Measurements from ENCODE around the gene ACOT11. TPM values are rescaled to one million over a fixed set of nuclear protein-coding genes. Genes with fewer than 3 reads are reported as not detected.
A peak's percentile ranks its signal among the peaks of the same experiment; 100 is the strongest.

The ACOT11 gene
- total and polyA plus RNA-seq, 9 of the 15 experiments (the other 6 are each of a cell fraction or from before 2014, with no cell fraction given) = 0.04 to 1.2 (median 0.64) TPM; not detected in 2

GRCh38 chr1:54645806-54646676 is 98.0 kb downstream of the ACOT11 start:
- CTCF ChIA-PET (ENCODE audit: low intra/inter-chr PET ratio) = no interaction called here
- no peaks in the 10 kb centered on the region; a peak in 1 of 5 replicates for H3K4me1 ChIP-seq (replicated peaks in 1 of 2; ENCODE audit: control insufficient read depth in 2 of 2, insufficient read depth in 2 of 2, low read length in 2 of 2)
- FAIRE-seq (no peak), ATAC-seq (no peak), DNase-seq (ENCODE audit: extremely low read depth in 1 of 4, low spot score in 3 of 4) (peak in 1 of 4 experiments; percentile 2)
- BruUV-seq (replicated peaks) = no TSS peak
- no peaks in the 10 kb centered on the region for H3K9me1 ChIP-seq (ENCODE audit: control insufficient read depth, insufficient read depth, low read length)
- no peaks in the 10 kb centered on the region for H4K20me1 ChIP-seq (replicated peaks; ENCODE audit: control insufficient read depth, insufficient read depth, low read length)
- WGBS (ENCODE audit: insufficient coverage, low coverage, missing lambda C conversion rate) = 11% methylated on average over 7 of the region's 7 CpGs
- POLR2A ChIA-PET = no interaction called here
- H3K4me2 ChIP-seq (ENCODE audit: insufficient read depth, low read length) = no peak overlapping the region
- no peak overlapping the region for H3K9ac ChIP-seq (ENCODE audit: insufficient read depth in 1 of 2, low read depth in 2 of 2, low read length in 2 of 2)
- H3K9me3 ChIP-seq (replicated peaks; ENCODE audit: control insufficient read depth, insufficient read depth, low read depth, low read length) = no peaks in the 10 kb centered on the region; the same call in 1 of the 2 replicates
- no peak overlapping the region for H3K4me3 ChIP-seq
- no peaks in the 10 kb centered on the region for H3K79me2 ChIP-seq (ENCODE audit: control insufficient read depth, insufficient read depth, low read length)
- no peak overlapping the region for H2AFZ ChIP-seq (ENCODE audit: low read depth, low read length)
- in situ Hi-C loops (cut with MboI) = no loop called here
- no peak overlapping the region for H3K27ac ChIP-seq (ENCODE audit: extremely low read depth, low read depth, low read length)
- H3K27me3 ChIP-seq (ENCODE audit: control insufficient read depth in 2 of 2, insufficient read depth in 2 of 2, low read length in 2 of 2) = peaks cover 5 to 6% of the 10 kb centered on the region in 2 experiments; a peak in 3 of 5 replicates
- intact Hi-C loops (cut with micrococcal nuclease) = no loop called here
- TF ChIP-seq PCBP2 (IDR thresholded peaks at IDR 0.05; ENCODE audit: low read depth, low read length, poor library complexity, severe bottlenecking) = no peak
- no peak for TF ChIP-seq ZNF644 (tag; IDR thresholded peaks at IDR 0.05; ENCODE audit: low read depth)
- TF ChIP-seq HNRNPLL (IDR thresholded peaks at IDR 0.05; ENCODE audit: low read depth, low read length, poor library complexity, severe bottlenecking) = no peak
- TF ChIP-seq CBX8 (IDR thresholded peaks at IDR 0.05; ENCODE audit: borderline replicate concordance, extremely low read depth, low read depth, low read length, poor library complexity, severe bottlenecking) = no peak
- TF ChIP-seq ZNF174 (CRISPR knock-in tag; IDR thresholded peaks at IDR 0.05) = no peak
- TF ChIP-seq BHLHE40 (IDR thresholded peaks at IDR 0.05; ENCODE audit: low read length) = no peak
- TF ChIP-seq CXXC5 (CRISPR knock-in tag; IDR thresholded peaks at IDR 0.05) = no peak
- TF ChIP-seq HOXB6 (CRISPR knock-in tag; IDR thresholded peaks at IDR 0.05; ENCODE audit: borderline replicate concordance) = no peak
- TF ChIP-seq FOXA1 (IDR thresholded peaks at IDR 0.05; ENCODE audit: borderline replicate concordance) = no peak
- no peak for TF ChIP-seq NFYB (IDR thresholded peaks at IDR 0.05; ENCODE audit: extremely low read depth, insufficient read length)
- no peak for TF ChIP-seq ZNF274 (IDR thresholded peaks at IDR 0.05; ENCODE audit: borderline replicate concordance, low read depth, low read length)
- TF ChIP-seq C11orf30 (IDR thresholded peaks at IDR 0.05; ENCODE audit: low read depth) = no peak
- TF ChIP-seq VEZF1 (CRISPR knock-in tag; IDR thresholded peaks at IDR 0.05) = no peak
- no peak for TF ChIP-seq FOXA3 (CRISPR knock-in tag; conservative IDR thresholded peaks at IDR 0.05 in 1 of 2, IDR thresholded peaks at IDR 0.05 in 1 of 2)
- TF ChIP-seq CREBBP (IDR thresholded peaks at IDR 0.05; ENCODE audit: low read depth, low read length) = no peak
- TF ChIP-seq KLF13 (tag; IDR thresholded peaks at IDR 0.05; ENCODE audit: borderline replicate concordance, low read depth) = no peak
- TF ChIP-seq NR0B1 (IDR thresholded peaks at IDR 0.05; ENCODE audit: partially characterized antibody) = no peak
- no peaks in the 10 kb centered on the region for H3K36me3 ChIP-seq (ENCODE audit: control insufficient read depth, insufficient read depth, low read length)
